Neural progenitor cell (in vitro differentiated cells): ENCODE measurements around the gene PKNOX2.

Experiments
- EZH2 ChIP-seq: fragments of 200-600 bp; sonication (generic); IDR thresholded peaks from 2 replicates; pipeline ENCODE4 v1.6.1; 2017; ENCODE audit warnings: antibody characterized with exemption, mild to moderate bottlenecking, moderate library complexity
- EZH2phosphoT487 ChIP-seq: fragments of 200-600 bp; sonication (generic); IDR thresholded peaks from 2 replicates; pipeline ENCODE4 v1.6.1; 2017; ENCODE audit warnings: antibody characterized with exemption
- TF ChIP-seq, protein P1 (sequence below): fragments of 200-600 bp; sonication (generic); IDR thresholded peaks from 2 replicates; pipeline ENCODE4 v1.5.1; 2017; ENCODE audit warnings: antibody characterized with exemption, mild to moderate bottlenecking

DNA sequence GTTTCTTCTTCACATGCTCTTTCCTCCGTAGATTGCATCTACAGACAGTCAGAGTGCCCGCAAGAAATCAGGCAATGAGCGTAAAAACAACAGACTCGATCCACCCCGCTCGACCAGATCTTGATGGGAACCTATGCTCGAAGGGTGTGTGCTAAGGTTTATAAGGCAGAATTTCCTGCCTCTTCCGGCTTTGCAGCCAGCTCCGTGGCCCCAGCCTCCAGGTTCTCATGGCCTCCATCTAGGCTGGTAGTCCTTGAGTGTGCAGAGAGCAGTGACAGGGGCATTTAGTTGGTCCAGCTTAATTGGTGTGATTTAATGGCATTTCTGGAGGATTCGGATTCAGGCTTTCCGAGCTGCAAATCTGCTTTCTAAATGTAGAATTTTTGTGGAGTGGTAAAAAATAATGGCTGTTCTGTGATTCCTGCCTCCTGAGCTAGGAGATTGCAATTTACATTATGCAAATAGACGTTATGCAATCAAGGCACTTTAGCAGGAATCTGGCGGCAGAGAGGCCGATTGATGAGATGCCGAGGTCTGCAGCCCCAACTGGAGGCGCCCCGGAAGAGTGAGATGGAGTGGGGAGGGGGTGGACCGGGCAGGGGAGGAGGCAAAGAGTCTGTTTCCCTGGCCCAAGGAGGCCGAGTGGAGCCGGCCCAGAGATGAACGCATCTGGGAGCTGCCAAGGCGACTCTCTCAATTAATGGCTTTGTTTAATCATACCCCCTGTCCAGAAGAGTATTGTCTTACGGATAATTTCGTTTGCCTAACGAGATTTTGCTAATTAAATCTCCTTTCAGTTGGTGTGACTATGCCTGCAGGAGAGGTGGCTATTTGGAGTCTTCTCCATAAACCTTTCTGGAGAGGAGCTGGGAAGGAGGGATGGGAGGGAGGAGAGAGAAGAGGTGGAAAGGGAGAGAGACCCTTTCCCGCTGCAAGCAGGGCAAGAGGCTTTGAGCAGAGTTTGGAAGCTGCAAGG is 75.3 kb downstream of the PKNOX2 start:
- TF ChIP-seq, protein P1, sequence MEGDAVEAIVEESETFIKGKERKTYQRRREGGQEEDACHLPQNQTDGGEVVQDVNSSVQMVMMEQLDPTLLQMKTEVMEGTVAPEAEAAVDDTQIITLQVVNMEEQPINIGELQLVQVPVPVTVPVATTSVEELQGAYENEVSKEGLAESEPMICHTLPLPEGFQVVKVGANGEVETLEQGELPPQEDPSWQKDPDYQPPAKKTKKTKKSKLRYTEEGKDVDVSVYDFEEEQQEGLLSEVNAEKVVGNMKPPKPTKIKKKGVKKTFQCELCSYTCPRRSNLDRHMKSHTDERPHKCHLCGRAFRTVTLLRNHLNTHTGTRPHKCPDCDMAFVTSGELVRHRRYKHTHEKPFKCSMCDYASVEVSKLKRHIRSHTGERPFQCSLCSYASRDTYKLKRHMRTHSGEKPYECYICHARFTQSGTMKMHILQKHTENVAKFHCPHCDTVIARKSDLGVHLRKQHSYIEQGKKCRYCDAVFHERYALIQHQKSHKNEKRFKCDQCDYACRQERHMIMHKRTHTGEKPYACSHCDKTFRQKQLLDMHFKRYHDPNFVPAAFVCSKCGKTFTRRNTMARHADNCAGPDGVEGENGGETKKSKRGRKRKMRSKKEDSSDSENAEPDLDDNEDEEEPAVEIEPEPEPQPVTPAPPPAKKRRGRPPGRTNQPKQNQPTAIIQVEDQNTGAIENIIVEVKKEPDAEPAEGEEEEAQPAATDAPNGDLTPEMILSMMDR: no peak
- TF ChIP-seq EZH2 (no peak), EZH2phosphoT487 (no peak)
